ENCODE data around the gene SPACA5B.
"Not testable (repeated sequence)": the region's sequence is repeated elsewhere in the genome, so short reads cannot be mapped to it uniquely, and the experiment has no call there.

DNA sequence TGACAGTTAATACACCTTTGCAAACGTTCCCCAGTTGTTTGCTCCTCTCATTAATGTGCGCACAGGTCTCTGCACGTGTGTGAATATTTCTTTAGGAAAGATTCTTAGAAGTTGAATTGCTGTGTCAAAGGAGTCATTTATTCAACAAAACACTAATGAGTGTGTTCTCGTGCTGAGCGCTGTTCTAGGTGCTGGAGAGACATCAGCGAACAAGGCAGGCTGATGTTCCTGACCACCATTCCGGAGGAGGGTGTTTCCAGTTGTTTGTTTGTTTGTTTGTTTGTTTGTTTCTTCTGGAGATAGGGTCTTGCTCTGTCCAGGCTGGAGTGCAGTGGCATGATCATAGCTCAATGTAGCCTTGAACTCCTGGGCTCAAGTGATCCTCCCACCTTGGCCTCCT lies 35.9 kb downstream of the SPACA5B start:
- not testable (repeated sequence) for TF ChIP-seq EZH2 (IDR thresholded peaks at IDR 0.05; ENCODE audit: low read depth, unreplicated experiment); POLR2AphosphoS5 (IDR thresholded peaks at IDR 0.05; ENCODE audit: low read depth); CREB1 (CRISPR knock-in tag; IDR thresholded peaks at IDR 0.05; ENCODE audit: low read depth); NANOG (IDR thresholded peaks at IDR 0.05; ENCODE audit: borderline replicate concordance); EZH2phosphoT487 (IDR thresholded peaks at IDR 0.05; ENCODE audit: unreplicated experiment); ZNF331 (CRISPR knock-in tag; IDR thresholded peaks at IDR 0.05; ENCODE audit: low read depth); ZNF114 (CRISPR knock-in tag; IDR thresholded peaks at IDR 0.05); JUNB (IDR thresholded peaks at IDR 0.05; ENCODE audit: unreplicated experiment); STAT1 (IDR thresholded peaks at IDR 0.05; ENCODE audit: unreplicated experiment)
- TF ChIP-seq, protein P1, sequence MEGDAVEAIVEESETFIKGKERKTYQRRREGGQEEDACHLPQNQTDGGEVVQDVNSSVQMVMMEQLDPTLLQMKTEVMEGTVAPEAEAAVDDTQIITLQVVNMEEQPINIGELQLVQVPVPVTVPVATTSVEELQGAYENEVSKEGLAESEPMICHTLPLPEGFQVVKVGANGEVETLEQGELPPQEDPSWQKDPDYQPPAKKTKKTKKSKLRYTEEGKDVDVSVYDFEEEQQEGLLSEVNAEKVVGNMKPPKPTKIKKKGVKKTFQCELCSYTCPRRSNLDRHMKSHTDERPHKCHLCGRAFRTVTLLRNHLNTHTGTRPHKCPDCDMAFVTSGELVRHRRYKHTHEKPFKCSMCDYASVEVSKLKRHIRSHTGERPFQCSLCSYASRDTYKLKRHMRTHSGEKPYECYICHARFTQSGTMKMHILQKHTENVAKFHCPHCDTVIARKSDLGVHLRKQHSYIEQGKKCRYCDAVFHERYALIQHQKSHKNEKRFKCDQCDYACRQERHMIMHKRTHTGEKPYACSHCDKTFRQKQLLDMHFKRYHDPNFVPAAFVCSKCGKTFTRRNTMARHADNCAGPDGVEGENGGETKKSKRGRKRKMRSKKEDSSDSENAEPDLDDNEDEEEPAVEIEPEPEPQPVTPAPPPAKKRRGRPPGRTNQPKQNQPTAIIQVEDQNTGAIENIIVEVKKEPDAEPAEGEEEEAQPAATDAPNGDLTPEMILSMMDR (conservative IDR thresholded peaks at IDR 0.05; ENCODE audit: low read depth in 2 of 2), result not testable (repeated sequence)
- TF ChIP-seq, protein P2, sequence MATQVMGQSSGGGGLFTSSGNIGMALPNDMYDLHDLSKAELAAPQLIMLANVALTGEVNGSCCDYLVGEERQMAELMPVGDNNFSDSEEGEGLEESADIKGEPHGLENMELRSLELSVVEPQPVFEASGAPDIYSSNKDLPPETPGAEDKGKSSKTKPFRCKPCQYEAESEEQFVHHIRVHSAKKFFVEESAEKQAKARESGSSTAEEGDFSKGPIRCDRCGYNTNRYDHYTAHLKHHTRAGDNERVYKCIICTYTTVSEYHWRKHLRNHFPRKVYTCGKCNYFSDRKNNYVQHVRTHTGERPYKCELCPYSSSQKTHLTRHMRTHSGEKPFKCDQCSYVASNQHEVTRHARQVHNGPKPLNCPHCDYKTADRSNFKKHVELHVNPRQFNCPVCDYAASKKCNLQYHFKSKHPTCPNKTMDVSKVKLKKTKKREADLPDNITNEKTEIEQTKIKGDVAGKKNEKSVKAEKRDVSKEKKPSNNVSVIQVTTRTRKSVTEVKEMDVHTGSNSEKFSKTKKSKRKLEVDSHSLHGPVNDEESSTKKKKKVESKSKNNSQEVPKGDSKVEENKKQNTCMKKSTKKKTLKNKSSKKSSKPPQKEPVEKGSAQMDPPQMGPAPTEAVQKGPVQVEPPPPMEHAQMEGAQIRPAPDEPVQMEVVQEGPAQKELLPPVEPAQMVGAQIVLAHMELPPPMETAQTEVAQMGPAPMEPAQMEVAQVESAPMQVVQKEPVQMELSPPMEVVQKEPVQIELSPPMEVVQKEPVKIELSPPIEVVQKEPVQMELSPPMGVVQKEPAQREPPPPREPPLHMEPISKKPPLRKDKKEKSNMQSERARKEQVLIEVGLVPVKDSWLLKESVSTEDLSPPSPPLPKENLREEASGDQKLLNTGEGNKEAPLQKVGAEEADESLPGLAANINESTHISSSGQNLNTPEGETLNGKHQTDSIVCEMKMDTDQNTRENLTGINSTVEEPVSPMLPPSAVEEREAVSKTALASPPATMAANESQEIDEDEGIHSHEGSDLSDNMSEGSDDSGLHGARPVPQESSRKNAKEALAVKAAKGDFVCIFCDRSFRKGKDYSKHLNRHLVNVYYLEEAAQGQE (IDR thresholded peaks at IDR 0.05; ENCODE audit: unreplicated experiment), result not testable (repeated sequence)
- TF ChIP-seq, protein P3, sequence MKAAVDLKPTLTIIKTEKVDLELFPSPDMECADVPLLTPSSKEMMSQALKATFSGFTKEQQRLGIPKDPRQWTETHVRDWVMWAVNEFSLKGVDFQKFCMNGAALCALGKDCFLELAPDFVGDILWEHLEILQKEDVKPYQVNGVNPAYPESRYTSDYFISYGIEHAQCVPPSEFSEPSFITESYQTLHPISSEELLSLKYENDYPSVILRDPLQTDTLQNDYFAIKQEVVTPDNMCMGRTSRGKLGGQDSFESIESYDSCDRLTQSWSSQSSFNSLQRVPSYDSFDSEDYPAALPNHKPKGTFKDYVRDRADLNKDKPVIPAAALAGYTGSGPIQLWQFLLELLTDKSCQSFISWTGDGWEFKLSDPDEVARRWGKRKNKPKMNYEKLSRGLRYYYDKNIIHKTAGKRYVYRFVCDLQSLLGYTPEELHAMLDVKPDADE (IDR thresholded peaks at IDR 0.05), result not testable (repeated sequence)

All from GM23338 (cell line).